GM12865 (cell line): Measurements from ENCODE around the gene CSH2.
"Not testable (repeated sequence)": the region's sequence is repeated elsewhere in the genome, so short reads cannot be mapped to it uniquely, and the experiment has no call there.

Experiments
- DNase-seq: peaks from one replicate; pipeline ENCODE4 v3.0.0; 2010; ENCODE audit warnings: low read depth
- H3K4me3 ChIP-seq: 2 replicates; pipeline ENCODE4 v1.5.1; 2011; ENCODE audit warnings: mild to moderate bottlenecking, low read depth, low read length, control low read depth
- CTCF ChIP-seq: IDR thresholded peaks from 2 replicates; pipeline ENCODE4 v1.5.1; 2011; ENCODE audit warnings: low read length, control low read depth, low read depth, inconsistent platforms; ENCODE audit not compliant: insufficient read depth; ENCODE audit errors: missing control alignments

CSH2 gene

DNA sequence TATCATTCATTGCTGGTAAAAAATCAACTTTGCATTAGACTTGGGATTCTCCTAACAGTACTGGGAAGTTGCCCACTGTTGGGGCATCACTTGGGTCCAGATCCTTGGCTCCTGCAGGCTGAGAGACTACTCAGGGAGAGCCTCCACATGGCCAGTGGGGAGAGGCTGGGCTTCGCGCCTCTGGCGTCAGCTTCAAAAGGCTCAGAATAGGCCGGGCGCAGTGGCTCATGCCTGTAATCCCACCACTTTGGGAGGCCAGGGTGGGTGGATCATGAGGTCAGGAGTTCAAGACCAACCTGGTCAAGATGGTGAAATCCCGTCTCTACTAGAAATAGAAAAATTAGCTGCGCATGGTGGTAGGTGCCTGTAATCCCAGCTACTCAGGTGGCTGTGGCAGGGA, 41.0 kb upstream of the CSH2 start:
- no peak for TF ChIP-seq CTCF
- no peak overlapping the region for H3K4me3 ChIP-seq
- DNase-seq, result no peak

DNA sequence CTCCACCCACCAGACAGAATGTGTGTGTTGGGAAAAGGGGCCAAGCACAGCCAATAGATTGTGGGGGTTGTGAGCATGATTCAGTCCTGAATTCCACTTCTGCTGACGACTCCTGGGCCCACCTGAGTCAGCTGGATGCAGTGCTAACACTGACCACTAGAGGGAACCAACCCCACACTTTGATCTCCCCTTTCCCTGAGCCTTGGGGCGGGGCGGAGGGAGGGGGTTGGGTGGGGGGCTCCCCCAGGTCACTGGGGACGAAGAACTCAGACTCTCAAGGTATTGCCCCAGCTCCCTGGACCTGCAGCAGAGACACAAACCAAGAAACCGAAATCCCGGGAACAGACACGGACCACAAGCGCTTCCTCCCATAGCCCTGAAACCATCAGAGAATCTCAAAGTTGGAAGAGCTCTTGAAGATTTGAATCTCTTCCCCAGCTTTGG, 38.2 kb upstream of the CSH2 start:
- peak; percentile 71 for TF ChIP-seq CTCF
- H3K4me3 ChIP-seq, result no peak overlapping the region
- DNase-seq, result peak; percentile 40

DNA sequence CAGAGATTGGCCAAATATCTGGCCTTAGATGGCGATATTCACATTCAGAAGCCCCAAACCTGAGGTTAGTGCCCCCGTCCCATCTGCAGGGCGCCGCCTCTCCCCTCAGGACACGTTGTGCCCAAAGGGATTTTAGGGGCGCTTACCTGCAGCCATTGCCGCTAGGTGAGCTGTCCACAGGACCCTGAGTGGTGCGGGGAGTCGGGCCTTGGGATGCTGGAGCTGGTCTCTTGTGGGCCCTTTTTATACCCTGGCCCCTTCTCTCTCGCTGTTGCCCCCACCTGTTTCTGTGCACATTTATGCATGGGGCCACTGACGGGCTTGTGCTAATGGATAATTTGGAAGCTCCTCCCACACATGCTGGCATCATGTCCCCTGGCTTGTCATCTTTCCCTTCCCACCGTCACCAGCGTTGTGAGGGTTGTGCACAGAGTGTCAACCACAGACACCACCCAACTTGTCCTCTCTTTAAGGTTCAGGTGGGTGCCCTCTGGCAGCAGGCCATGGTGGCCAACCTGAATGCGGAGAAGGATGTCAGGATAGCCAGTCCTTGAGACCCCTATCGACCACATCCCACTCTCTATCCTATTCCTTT, 37.7 kb upstream of the CSH2 start, which contains the start of gene CSHL1:
TSS of gene CSHL1 (minus strand) at position 218 of the 595 bp plus-strand sequence. CDS start at position 156, 62 bp downstream.
- H3K4me3 ChIP-seq, result no peak within 1 kb of the TSS
- no peak for TF ChIP-seq CTCF
- DNase-seq, result no peak

- no peak for TF ChIP-seq CTCF
- H3K4me3 ChIP-seq, result no peak overlapping the region
- no peak for DNase-seq
Measured at GRCh38 chr17:63910096-63910495, 36.6 kb upstream of the CSH2 start.

- not testable (repeated sequence) for DNase-seq, H3K4me3 ChIP-seq
Measured at GRCh38 chr17:63909586-63909985, 36.1 kb upstream of the CSH2 start.

- not testable (repeated sequence) for H3K4me3 ChIP-seq, DNase-seq
- TF ChIP-seq CTCF, result peak; percentile 20
Measured at GRCh38 chr17:63907161-63907778, 33.8 kb upstream of the CSH2 start.

DNA sequence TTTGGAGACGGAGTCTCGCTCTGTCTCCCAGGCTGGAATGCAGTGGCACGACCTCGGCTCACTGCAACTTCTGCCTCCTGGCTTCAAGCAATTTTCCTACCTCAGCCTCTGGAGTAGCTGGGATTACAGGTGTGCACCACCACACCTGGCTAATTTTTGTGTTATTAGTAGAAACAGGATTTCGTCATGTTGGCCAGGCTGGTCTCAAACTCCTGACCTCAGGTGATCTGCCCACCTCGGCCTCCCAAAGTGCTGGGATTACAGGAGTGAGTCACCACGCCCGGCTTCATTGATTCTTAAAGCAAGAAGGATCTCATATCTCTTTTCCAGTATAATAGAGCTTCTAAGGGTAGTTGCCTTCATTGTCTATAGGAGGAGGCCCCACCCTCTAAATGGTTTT, 31.3 kb upstream of the CSH2 start:
- DNase-seq, result not testable (repeated sequence)

DNA sequence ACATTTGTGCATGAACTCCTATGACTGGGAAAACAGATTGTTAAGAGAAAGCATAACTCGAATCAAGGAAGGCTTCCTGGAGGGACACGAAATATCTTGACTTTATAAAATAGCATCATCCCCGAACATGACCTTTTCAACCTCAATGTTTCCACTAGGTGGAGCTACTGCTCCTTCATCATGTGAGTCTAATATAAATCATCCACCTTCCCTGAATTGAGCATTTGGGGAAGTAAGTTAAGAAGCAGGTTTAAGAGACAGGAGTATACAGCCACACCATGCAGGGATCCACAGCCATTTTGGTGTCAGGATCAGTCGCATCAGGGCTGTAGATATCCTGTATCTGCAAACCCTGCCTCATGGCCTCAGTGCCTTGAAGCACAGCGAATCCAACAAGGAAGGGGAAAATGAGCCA, 30.3 kb upstream of the CSH2 start:
- not testable (repeated sequence) for DNase-seq, H3K4me3 ChIP-seq
- peak; percentile 20 for TF ChIP-seq CTCF

More for the DNA sequence above, 31.3 kb upstream of the CSH2 start:
- H3K4me3 ChIP-seq, result not testable (repeated sequence)

DNA sequence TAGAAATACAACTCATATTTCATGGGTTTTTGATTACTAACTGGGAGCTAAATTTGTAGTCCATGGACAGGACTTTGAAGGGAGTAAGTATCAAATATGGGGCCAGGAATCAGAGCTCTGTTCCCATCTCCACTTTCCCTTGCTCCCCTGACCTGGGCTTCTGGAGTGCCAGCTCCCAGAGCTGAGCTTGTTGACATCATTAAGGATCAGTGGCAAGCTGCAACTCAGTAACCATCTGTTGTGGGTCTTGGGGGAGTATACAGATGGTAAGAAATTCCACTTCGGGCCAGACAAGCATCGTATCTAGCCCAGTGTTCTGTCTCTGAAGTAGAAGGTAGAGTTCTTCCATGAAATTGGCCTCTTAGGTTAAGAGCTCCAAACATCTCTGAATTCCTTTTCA, 28.5 kb upstream of the CSH2 start:
- DNase-seq, H3K4me3 ChIP-seq: not testable (repeated sequence)

GRCh38 chr17:63898899-63899798, 25.7 kb upstream of the CSH2 start:
- not testable (repeated sequence) for H3K4me3 ChIP-seq
- peak; percentile 57 for DNase-seq
